ENCODE measurements around the gene GPHB5.

GRCh38 chr14:63345826-63346225, 27.1 kb upstream of the GPHB5 start:
- TF ChIP-seq EZH2phosphoT487 (IDR thresholded peaks at IDR 0.05; ENCODE audit: insufficient read depth, low read depth) (no peak), EZH2 (IDR thresholded peaks at IDR 0.05; ENCODE audit: insufficient read depth, poor library complexity, severe bottlenecking) (no peak)

All from GM23248 (cell line).